Right ventricle myocardium inferior (tissue), 1 donor: ENCODE results near the gene BEST4. TPM values are rescaled to one million over a fixed set of nuclear protein-coding genes. Genes with fewer than 3 reads are reported as not detected.
A peak's percentile ranks its signal among the peaks of the same experiment; 100 is the strongest.
"Not testable (repeated sequence)": the region's sequence is repeated elsewhere in the genome, so short reads cannot be mapped to it uniquely, and the experiment has no call there.

Source experiments
- ATAC-seq: fragments of 200-7000 bp; cut with Tn5 transposase; one replicate; pipeline ENCODE4 v1.9.1; 2020; ENCODE audit warnings: mild to moderate bottlenecking, moderate library complexity
- DNase-seq: peaks from one replicate; pipeline ENCODE4 v3.0.0; 2021; ENCODE audit errors: missing footprints
- intact Hi-C: fragments of 100-400 bp; cut with DNase I; formaldehyde crosslinking; loops from one replicate; pipeline ENCODE4 v1.11.0; 2022
- total RNA-seq: library from RNA; stranded (reverse); fragmentation: NEBNext Ultra II Directional; extraction: Animal tissue kit (Norgen Biotek cat#: 25700); gene quantifications from one replicate; pipeline ENCODE4 v1.2.1, GENCODE V29; 2021
- donor health status: DM: no; HTN: yes; CAD: no; lungs with severe emphysema.

The BEST4 gene
- total RNA-seq, 1 donor from 2014 or later = not detected

- intact Hi-C loops = no loop called here
- no peak for DNase-seq
- no peak for ATAC-seq
These were observed 2.4 kb downstream of the BEST4 start for GRCh38 chr1:44785501-44786137.

GRCh38 chr1:44785029-44785380 is 3.0 kb downstream of the BEST4 start:
- ATAC-seq (no peak), DNase-seq (no peak)
- intact Hi-C loops = no loop called here

GRCh38 chr1:44784094-44785028 is 3.6 kb downstream of the BEST4 start:
- ATAC-seq (peak; percentile 38), DNase-seq (no peak)
- intact Hi-C loops = no loop called here

GRCh38 chr1:44783697-44784093 is 4.3 kb downstream of the BEST4 start:
- no peak for ATAC-seq
- intact Hi-C loops = no loop called here
- no peak for DNase-seq

GRCh38 chr1:44780583-44781121 is 7.3 kb downstream of the BEST4 start:
- intact Hi-C loops = no loop called here
- ATAC-seq = no peak
- DNase-seq = no peak

GRCh38 chr1:44778705-44779576 is 9.0 kb downstream of the BEST4 start:
- no peak for DNase-seq
- intact Hi-C loops = loop anchor here (5.0 kb wide), 1 partner anchor 228 kb away; no protein-coding TSS in a partner anchor
- no peak for ATAC-seq

GRCh38 chr1:44777969-44778635 is 9.9 kb downstream of the BEST4 start:
- intact Hi-C loops = loop anchor here (5.0 kb wide), 1 partner anchor 229 kb away; no protein-coding TSS in a partner anchor
- no peak for DNase-seq

GRCh38 chr1:44777547-44777946 is 10.4 kb downstream of the BEST4 start:
- DNase-seq (no peak), ATAC-seq (no peak)
- intact Hi-C loops = loop anchor here (5.0 kb wide), 1 partner anchor 230 kb away; no protein-coding TSS in a partner anchor

More at GRCh38 chr1:44777969-44778635, 9.9 kb downstream of the BEST4 start:
- no peak for ATAC-seq

GRCh38 chr1:44776730-44777068 is 11.3 kb downstream of the BEST4 start:
- ATAC-seq (no peak), DNase-seq (no peak)
- intact Hi-C loops = loop anchor here (5.0 kb wide), 1 partner anchor 231 kb away; no protein-coding TSS in a partner anchor

GRCh38 chr1:44775930-44776729 is 11.8 kb downstream of the BEST4 start:
- no peak for DNase-seq
- intact Hi-C loops = loop anchor here (2.0 to 5.0 kb wide), 2 partner anchors 37 to 231 kb away; partner anchors contain the start of gene KIF2C
- ATAC-seq = no peak

- DNase-seq (peak; percentile 96), ATAC-seq (peak; percentile 94)
- intact Hi-C loops = loop anchor here (2.0 to 5.0 kb wide), 2 partner anchors 37 to 232 kb away; partner anchors contain the start of gene KIF2C
These were observed 12.7 kb downstream of the BEST4 start, which contains the start of gene RPS8 for GRCh38 chr1:44775078-44775929. Gene RPS8, plus strand, starts transcription at chr1:44775540. Its CDS starts 57 bp downstream, at chr1:44775597.

GRCh38 chr1:44766421-44766820 is 21.5 kb downstream of the BEST4 start:
- intact Hi-C loops, ATAC-seq, DNase-seq: not testable (repeated sequence)

GRCh38 chr1:44760876-44761275 is 27.1 kb downstream of the BEST4 start:
- ATAC-seq = no peak
- intact Hi-C loops = no loop called here
- no peak for DNase-seq

GRCh38 chr1:44759077-44759476 is 28.9 kb downstream of the BEST4 start:
- DNase-seq = no peak
- intact Hi-C loops = no loop called here
- ATAC-seq = no peak

- ATAC-seq = no peak
- intact Hi-C loops = no loop called here
- no peak for DNase-seq
These were observed 30.6 kb downstream of the BEST4 start for GRCh38 chr1:44757420-44757819.

- DNase-seq (no peak), ATAC-seq (no peak)
- intact Hi-C loops = no loop called here
These were observed 40.1 kb downstream of the BEST4 start for GRCh38 chr1:44747878-44748277.
